Renal pelvis (tissue), 4 donors: ENCODE data around the gene SCYGR3. TPM values are rescaled to one million over a fixed set of nuclear protein-coding genes. Genes with fewer than 3 reads are reported as not detected.
"Not testable (repeated sequence)": the region's sequence is repeated elsewhere in the genome, so short reads cannot be mapped to it uniquely, and the experiment has no call there.

Source experiments
- DNase-seq: peaks from one replicate; pipeline ENCODE4 v3.0.0-alpha.2; 2013
- polyA plus RNA-seq, 3 donors: library from polyadenylated mRNA; unstranded; fragments of 120-200 nt; gene quantifications; one replicate each; pipeline ENCODE4 v1.2.1, GENCODE V29; 2013; ENCODE audit not compliant: insufficient read length in 3 of 3

Gene SCYGR3
- polyA plus RNA-seq, 3 donors = not detected

DNA sequence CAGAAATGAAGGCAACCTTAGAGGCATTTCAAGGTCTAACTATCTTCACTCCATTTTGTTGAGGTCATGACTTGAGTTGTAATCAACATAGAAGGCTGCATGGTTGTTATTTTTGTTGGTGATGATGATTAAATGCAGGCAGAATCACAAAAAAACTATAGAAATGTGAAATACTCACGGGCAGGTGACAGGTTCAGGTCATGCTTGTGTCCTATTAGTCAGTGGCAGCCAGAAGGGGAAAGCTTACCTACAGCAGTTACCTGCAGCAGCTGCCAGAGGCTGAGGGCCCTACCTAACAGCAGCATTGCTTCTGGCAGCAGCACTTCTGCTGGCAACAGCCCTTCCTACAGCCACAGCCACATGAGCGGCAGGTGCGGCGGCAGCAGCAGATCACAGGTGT lies 394 bp downstream of the SCYGR3 start:
- no peak for DNase-seq

GRCh38 chr2:227613272-227613660 lies 1.4 kb downstream of the SCYGR3 start:
- DNase-seq = no peak

DNA sequence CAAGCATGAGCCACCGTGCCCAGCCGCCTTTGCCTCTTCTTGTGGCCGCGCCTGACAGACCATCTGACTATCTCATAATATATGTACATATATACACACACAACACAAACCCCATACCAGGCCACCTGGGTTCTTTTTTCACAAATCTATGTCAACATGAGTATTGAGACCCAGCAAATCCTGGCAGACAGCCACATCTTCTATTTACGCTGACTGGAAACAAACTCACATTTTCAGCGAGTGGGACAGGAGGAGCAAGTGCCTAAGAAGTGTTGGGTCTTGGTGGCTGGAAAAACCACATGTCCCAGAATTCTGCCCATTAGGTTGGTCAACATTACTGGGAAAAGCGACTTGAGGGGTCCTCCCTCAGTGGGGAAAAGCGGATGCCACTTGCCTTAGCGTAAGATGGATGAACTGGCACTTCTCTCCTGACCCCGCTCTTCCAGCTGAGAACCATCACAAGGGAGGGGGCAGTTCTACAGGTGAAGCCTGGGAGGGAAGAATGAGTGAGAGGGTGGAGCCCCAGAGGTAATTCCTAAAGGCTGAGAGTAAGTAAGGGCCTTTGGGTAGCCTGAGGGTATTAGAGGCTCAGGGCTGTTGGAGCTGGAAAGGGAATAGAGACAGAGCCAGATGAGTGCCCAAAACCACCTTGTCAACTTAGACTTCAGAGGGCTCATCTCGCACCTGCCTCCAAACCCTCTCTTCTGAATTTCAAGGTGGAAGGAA lies 1.9 kb downstream of the SCYGR3 start:
- no peak for DNase-seq

DNA sequence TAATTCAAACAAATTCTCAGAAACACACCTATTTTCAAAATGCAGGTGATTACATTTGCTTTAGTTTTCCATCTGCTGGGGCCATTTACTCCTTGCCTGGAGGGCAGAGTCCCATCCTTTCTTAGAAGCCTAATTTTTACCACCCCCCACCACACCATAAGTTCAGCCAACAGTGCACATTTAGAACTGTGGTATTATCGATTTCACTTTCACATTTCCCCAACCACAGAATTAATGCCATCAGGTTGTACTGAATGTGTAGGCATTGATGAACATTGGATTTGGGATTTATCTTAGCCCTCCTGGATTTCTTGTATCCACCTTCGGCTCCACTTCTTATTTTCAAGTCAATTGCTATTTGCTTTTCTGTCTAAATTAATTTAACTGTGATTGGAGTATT lies 4.5 kb downstream of the SCYGR3 start:
- no peak for DNase-seq

DNA sequence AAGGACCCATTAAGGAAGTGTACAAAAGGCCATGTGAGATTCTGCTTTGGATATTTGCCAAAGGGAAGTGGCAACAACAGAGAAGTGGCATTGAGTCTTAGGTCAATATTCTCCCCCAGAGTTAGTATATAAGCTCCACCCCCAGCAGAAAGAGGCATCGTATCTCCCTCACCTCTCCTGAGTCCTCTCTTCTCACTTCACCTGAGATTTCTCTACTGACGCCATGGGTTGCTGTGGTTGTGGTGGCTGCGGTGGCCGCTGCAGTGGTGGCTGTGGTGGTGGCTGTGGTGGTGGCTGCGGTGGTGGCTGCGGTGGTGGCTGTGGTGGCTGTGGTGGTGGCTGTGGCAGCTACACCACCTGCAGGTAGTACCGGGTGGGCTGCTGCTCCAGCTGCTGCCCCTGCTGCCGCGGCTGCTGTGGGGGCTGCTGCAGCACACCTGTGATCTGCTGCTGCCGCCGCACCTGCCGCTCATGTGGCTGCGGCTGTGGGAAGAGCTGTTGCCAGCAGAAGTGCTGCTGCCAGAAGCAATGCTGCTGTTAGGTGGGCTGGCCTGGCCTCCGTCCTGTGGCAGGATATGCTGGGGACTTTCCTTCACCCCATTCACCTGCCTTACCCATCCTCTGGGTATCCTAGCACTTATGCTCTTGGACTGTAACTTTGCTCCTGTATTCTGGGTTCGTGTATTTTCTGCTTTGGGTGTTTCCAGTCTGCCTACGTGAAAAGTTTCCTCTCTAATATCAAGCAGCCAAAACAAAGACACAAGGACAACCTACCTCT lies 5.9 kb downstream of the SCYGR3 start:
- DNase-seq = no peak

GRCh38 chr2:227607941-227608340 lies 6.7 kb downstream of the SCYGR3 start:
- no peak for DNase-seq

GRCh38 chr2:227606476-227606875 lies 8.2 kb downstream of the SCYGR3 start:
- no peak for DNase-seq

DNA sequence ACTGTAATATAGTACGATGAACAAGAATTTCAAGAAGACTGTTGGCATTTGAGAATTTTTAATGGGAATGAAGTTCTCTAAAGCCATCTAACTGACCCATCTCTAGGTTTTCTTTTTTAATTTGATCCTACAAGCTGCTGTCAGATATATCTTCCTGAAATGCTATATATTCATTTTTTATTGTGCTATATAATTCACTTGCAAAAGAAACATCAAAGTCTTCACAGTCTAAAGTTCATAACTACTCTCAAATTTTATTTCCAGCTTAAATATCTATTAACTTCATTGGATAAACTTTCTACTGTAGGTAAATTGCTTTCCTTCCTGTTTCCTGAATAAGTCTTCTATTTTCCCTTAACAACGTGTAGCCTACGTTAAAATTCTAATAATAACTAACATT lies 12.3 kb downstream of the SCYGR3 start:
- DNase-seq = no peak

DNA sequence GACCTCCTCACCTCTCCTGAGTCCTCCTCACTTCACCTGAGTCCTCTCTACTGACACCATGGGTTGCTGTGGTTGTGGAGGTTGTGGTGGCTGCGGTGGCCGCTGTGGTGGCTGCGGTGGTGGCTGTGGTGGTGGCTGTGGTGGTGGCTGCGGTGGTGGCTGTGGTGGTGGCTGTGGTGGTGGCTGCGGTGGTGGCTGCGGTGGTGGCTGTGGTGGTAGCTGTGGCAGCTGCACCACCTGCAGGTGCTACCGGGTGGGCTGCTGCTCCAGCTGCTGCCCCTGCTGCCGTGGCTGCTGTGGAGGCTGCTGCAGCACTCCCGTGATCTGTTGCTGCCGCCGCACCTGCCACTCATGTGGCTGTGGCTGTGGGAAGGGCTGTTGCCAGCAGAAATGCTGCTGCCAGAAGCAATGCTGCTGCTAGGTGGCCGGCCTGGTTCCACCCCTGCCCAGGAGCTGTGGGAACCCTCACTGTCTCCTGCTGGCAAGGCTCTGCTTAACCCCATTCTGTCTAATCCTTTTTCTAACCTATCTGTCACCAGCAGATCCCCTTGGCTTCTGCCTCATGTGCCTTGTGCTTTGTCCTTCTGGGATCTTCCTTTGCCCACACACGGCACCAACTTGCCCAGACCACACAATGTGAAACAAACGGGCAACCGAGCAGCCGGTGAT lies 15.7 kb downstream of the SCYGR3 start, which contains the start of gene SCYGR2:
TSS of gene SCYGR2 (plus strand) at position 59 of the 669 bp plus-strand sequence. CDS start at position 59, 0 bp downstream.
- not testable (repeated sequence) for DNase-seq

- DNase-seq = no peak
Measured at GRCh38 chr2:227597998-227598397, 16.6 kb downstream of the SCYGR3 start.

- no peak for DNase-seq
Measured at GRCh38 chr2:227597036-227597435, 17.6 kb downstream of the SCYGR3 start.

DNA sequence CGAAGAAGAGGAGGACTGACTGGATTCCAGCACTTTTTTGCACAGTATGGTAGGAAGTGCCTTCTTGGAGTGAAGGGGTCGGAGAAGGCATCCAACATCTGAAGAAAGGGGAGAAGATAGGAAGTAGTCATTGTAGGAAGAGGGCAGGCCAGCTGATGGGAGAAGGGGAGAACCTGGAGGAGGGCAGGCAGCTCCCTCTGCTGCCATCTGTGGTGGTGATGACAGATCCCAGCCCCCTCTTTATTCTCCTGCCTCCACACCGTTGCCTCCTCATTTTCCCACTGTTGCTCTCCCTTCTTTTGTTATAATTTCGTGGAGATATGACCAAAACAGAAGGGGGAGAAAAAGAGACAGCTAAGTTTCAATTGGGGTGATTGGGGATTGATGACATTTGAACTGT lies 18.8 kb downstream of the SCYGR3 start:
- DNase-seq = no peak

GRCh38 chr2:227592694-227593387 lies 21.8 kb downstream of the SCYGR3 start:
- DNase-seq = no peak

DNA sequence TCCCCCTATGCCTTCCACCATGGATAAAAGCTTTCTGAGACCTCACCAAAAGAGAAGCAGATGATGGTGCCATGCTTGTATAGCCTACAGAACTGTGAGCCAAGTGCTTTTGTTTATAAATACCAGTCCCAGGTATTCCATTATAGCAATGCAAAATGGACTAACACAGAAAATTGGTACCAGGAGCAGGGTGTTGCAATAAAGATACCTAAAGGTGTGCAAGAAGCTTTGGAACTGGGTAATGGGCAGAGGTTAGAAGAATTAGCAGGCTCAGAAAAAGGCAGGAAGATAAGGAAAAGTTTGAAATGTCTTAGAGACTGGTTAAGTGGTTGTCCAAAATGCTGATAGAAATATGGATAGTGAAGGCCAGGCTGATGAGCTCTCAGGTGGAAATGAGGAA lies 32.3 kb downstream of the SCYGR3 start:
- DNase-seq = no peak

GRCh38 chr2:227579791-227580190 lies 34.8 kb downstream of the SCYGR3 start:
- no peak for DNase-seq

GRCh38 chr2:227578642-227579041 lies 36.0 kb downstream of the SCYGR3 start:
- no peak for DNase-seq

DNA sequence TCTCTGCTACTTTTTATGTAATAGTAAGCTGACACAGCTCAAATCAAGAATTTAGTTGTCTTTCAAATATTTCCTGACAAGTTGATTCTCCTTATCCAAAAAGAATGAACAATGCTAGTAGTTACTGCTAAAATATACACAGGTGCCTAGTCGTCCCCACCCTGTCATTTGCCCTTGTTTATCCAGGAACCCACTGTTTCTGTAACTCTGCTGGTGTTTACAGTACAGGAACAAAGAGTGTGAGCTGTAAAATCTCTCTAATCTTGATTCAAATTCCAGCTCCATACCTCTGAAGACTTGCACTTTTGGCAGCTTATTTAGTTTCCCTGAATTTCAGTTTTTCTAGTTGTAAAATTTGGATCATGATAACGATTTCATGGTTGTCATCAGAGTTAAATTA lies 37.1 kb downstream of the SCYGR3 start:
- DNase-seq = no peak

DNA sequence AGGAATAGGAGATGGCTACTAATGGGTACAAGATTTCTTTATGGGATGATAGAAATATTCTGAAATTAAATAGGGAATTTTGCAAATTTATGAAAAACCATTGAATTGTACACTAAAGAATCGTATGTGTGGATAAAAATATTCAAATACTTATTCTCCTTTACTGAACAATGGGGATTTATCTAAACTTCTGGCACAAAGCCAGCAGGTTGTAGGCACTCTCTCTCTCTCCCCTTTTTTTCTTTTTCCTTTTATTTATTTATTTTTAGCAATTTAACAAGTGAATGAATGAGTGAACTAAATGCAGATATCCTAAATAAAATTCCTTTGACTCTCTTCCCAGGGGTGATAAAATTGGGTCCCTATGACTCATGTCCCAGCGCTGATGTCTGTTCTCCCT lies 37.8 kb downstream of the SCYGR3 start:
- no peak for DNase-seq

- DNase-seq = no peak
Measured at GRCh38 chr2:227576110-227576509, 38.5 kb downstream of the SCYGR3 start.

DNA sequence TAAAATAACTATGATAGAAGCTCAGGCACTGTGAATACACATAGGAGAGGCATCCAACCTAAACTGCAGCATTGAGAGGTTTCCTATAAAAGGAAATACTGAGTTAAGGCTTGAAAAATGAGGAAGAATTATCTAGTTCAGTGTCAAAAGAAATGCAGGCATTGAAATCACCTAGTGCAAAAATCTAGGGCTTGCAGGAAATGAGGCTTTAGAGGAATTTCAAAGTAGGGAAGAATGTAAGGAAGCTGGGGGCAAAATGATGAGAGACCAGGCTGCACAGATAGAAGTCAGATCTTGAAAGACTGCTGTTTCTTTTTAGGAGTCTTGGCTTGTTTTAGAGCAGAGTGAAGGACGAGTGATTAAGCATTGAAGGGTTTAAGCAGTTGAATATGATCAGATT lies 44.0 kb downstream of the SCYGR3 start:
- no peak for DNase-seq

DNA sequence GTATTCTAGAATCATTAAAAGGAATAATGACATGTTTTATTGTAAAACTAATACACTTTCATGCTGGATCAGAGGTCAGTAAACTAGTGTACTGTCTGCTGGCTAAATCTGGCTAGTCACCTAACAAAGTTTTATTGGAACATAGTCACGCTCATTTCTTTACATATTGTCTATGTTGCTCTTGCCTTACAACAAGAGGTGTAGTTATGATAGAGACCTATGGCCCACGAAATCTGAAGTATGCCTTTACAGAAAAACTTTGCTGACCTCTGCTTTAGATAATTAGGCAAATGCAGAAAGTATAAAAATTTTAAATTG lies 45.8 kb downstream of the SCYGR3 start:
- no peak for DNase-seq

GRCh38 chr2:227566012-227566411 lies 48.6 kb downstream of the SCYGR3 start:
- DNase-seq = no peak
